Stimulated activated CD4-positive, alpha-beta T cell treated with anti-CD3 and anti-CD28 coated beads, Interleukin-1b, Interleukin-23, amount 100 ng/mL, for 48 hours (primary cell): ENCODE results near the gene SPRYD4.
"Not testable (repeated sequence)": the region's sequence is repeated elsewhere in the genome, so short reads cannot be mapped to it uniquely, and the experiment has no call there.

ENCODE experiments used
- DNase-seq: peaks from one replicate; pipeline ENCODE4 v3.0.0-alpha.2; 2020

SPRYD4 gene

GRCh38 chr12:56468216-56469006 lies at the start of gene SPRYD4:
Gene SPRYD4, plus strand, starts transcription at chr12:56468578. Its CDS starts 14 bp downstream, at chr12:56468592.
- peak; percentile 94 for DNase-seq

GRCh38 chr12:56420411-56420810 lies 48.0 kb upstream of the SPRYD4 start:
- DNase-seq = no peak

- no peak for DNase-seq
These were observed 43.2 kb upstream of the SPRYD4 start for GRCh38 chr12:56425193-56425592.

- no peak for DNase-seq
These were observed 42.4 kb upstream of the SPRYD4 start for GRCh38 chr12:56425940-56426438.

GRCh38 chr12:56431288-56431687 lies 37.1 kb upstream of the SPRYD4 start:
- DNase-seq = no peak

- DNase-seq = no peak
These were observed 36.5 kb upstream of the SPRYD4 start for GRCh38 chr12:56431850-56432249.

- no peak for DNase-seq
These were observed 33.5 kb upstream of the SPRYD4 start for GRCh38 chr12:56434828-56435227.

- DNase-seq = no peak
These were observed 30.8 kb upstream of the SPRYD4 start for GRCh38 chr12:56437430-56438176.

GRCh38 chr12:56443208-56443607 lies 25.2 kb upstream of the SPRYD4 start:
- not testable (repeated sequence) for DNase-seq

GRCh38 chr12:56448860-56449621 lies 19.3 kb upstream of the SPRYD4 start, which contains the start of gene TIMELESS:
Gene TIMELESS, minus strand, starts transcription at chr12:56449426. Its CDS starts 15,256 bp downstream, at chr12:56434170.
- DNase-seq = peak; percentile 85

- no peak for DNase-seq
These were observed 18.8 kb upstream of the SPRYD4 start for GRCh38 chr12:56449622-56449984.

- DNase-seq = no peak
These were observed 18.1 kb upstream of the SPRYD4 start for GRCh38 chr12:56450241-56450640.

GRCh38 chr12:56451147-56451546 lies 17.2 kb upstream of the SPRYD4 start:
- DNase-seq = no peak

GRCh38 chr12:56454557-56454956 lies 13.8 kb upstream of the SPRYD4 start, which contains the start of gene MIP:
Gene MIP, minus strand, starts transcription at chr12:56454657. Its CDS starts 44 bp downstream, at chr12:56454613.
- no peak for DNase-seq

GRCh38 chr12:56457817-56458216 lies 10.6 kb upstream of the SPRYD4 start:
- DNase-seq = no peak

GRCh38 chr12:56461235-56462159 lies 6.9 kb upstream of the SPRYD4 start:
- no peak for DNase-seq

GRCh38 chr12:56462565-56462964 lies 5.8 kb upstream of the SPRYD4 start:
- no peak for DNase-seq

GRCh38 chr12:56469007-56469930 lies 891 bp downstream of the SPRYD4 start:
- no peak for DNase-seq

- no peak for DNase-seq
These were observed 6.0 kb downstream of the SPRYD4 start for GRCh38 chr12:56474389-56474788.

GRCh38 chr12:56476143-56476542 lies 7.8 kb downstream of the SPRYD4 start:
- no peak for DNase-seq

- no peak for DNase-seq
These were observed 8.6 kb downstream of the SPRYD4 start for GRCh38 chr12:56476972-56477432.
